Neural cell (in vitro differentiated cells): ENCODE results near the gene CYP4F22. TPM values are rescaled to one million over a fixed set of nuclear protein-coding genes. Genes with fewer than 3 reads are reported as not detected.

Experiments used
- H2AFZ ChIP-seq: fragments of 200-600, 300-800 bp; sonication (generic), shearing (Covaris generic); 2 replicates; pipeline ENCODE4 v1.6.0; 2014; ENCODE audit warnings: low read depth, mild to moderate bottlenecking, antibody characterized with exemption, low read length, moderate library complexity
- H3F3A ChIP-seq: fragments of 200-600 bp; shearing (Covaris generic); 2 replicates; pipeline ENCODE4 v1.6.1; 2016; ENCODE audit warnings: mild to moderate bottlenecking, moderate library complexity, mixed read lengths, antibody characterized with exemption, low read length; ENCODE audit not compliant: insufficient read depth, poor library complexity, severe bottlenecking
- H3K27ac ChIP-seq: fragments of 200-600, 300-800 bp; sonication (generic), shearing (Covaris generic); 2 replicates; pipeline ENCODE4 v1.5.1; 2014; ENCODE audit warnings: mild to moderate bottlenecking, low read length, moderate library complexity
- H3K27me3 ChIP-seq: fragments of 300-800, 200-600 bp; sonication (generic), shearing (Covaris generic); 2 replicates; pipeline ENCODE4 v1.6.0; 2014; ENCODE audit warnings: mild to moderate bottlenecking, low read depth, low read length, moderate library complexity; ENCODE audit not compliant: insufficient read depth
- H3K36me3 ChIP-seq: fragments of 300-800, 200-600 bp; sonication (generic), shearing (Covaris generic); 2 replicates; pipeline ENCODE4 v1.5.1; 2014; ENCODE audit warnings: mild to moderate bottlenecking, antibody characterized with exemption, low read length, moderate library complexity; ENCODE audit not compliant: insufficient read depth
- H3K4me2 ChIP-seq: fragments of 300-800, 200-600 bp; sonication (generic), shearing (Covaris generic); 2 replicates; pipeline ENCODE4 v1.6.0; 2014; ENCODE audit warnings: mild to moderate bottlenecking, low read length
- H3K4me3 ChIP-seq: fragments of 300-800, 200-600 bp; sonication (generic), shearing (Covaris generic); 2 replicates; pipeline ENCODE4 v1.5.1; 2014; ENCODE audit warnings: mild to moderate bottlenecking, low read length, moderate library complexity
- H3K79me2 ChIP-seq: fragments of 200-600 bp; shearing (Covaris generic); replicated peaks from 2 replicates; pipeline ENCODE4 v1.6.0; 2014; ENCODE audit warnings: mild to moderate bottlenecking, low read length, moderate library complexity; ENCODE audit not compliant: insufficient read depth
- H3K9ac ChIP-seq: fragments of 300-800, 200-600 bp; sonication (generic), shearing (Covaris generic); 2 replicates; pipeline ENCODE4 v1.6.1; 2016; ENCODE audit warnings: mild to moderate bottlenecking, low read length, mixed read lengths
- H3K9me2 ChIP-seq: fragments of 200-600 bp; shearing (Covaris generic); 2 replicates; pipeline ENCODE4 v1.6.1; 2016; ENCODE audit warnings: mild to moderate bottlenecking, low read length, mixed read lengths; ENCODE audit not compliant: insufficient read depth
- H3K9me3 ChIP-seq: fragments of 200-600, 300-800 bp; sonication (generic), shearing (Covaris generic); 2 replicates; pipeline ENCODE4 v1.6.1; 2016; ENCODE audit warnings: mild to moderate bottlenecking, mixed run types, low read length, moderate library complexity, mixed read lengths
- H4K20me1 ChIP-seq: fragments of 200-600 bp; shearing (Covaris generic); 2 replicates; pipeline ENCODE4 v1.6.1; 2016; ENCODE audit warnings: mild to moderate bottlenecking, mixed run types; ENCODE audit not compliant: insufficient read depth
- EP300 ChIP-seq: fragments of 450-650 bp; conservative IDR thresholded peaks from 2 replicates; pipeline ENCODE4 v1.6.1; 2014; ENCODE audit warnings: antibody characterized with exemption, mild to moderate bottlenecking, moderate library complexity; ENCODE audit not compliant: poor library complexity, severe bottlenecking
- EZH2 ChIP-seq: fragments of 200-600, 300-800 bp; shearing (Covaris generic), sonication (generic); IDR thresholded peaks from 2 replicates; pipeline ENCODE4 v1.6.1; 2014; ENCODE audit warnings: antibody characterized with exemption, low read length, borderline replicate concordance, mild to moderate bottlenecking; ENCODE audit not compliant: insufficient read depth, poor library complexity, severe bottlenecking
- MXI1 ChIP-seq: fragments of 450-650 bp; conservative IDR thresholded peaks from 2 replicates; pipeline ENCODE4 v1.6.1; 2014; ENCODE audit warnings: antibody characterized with exemption, mild to moderate bottlenecking; ENCODE audit not compliant: poor library complexity, severe bottlenecking
- POLR2AphosphoS5 ChIP-seq: IDR thresholded peaks from 2 replicates; pipeline ENCODE4 v1.6.1; 2012
- RAD21 ChIP-seq: fragments of 450-650 bp; conservative IDR thresholded peaks from 2 replicates; pipeline ENCODE4 v1.6.1; 2014; ENCODE audit warnings: antibody characterized with exemption, mild to moderate bottlenecking, moderate library complexity
- SMC3 ChIP-seq: fragments of 450-650 bp; conservative IDR thresholded peaks from 2 replicates; pipeline ENCODE4 v1.6.1; 2014; ENCODE audit warnings: antibody characterized with exemption, mild to moderate bottlenecking, moderate library complexity; ENCODE audit not compliant: poor library complexity
- TAF1 ChIP-seq: IDR thresholded peaks from 2 replicates; pipeline ENCODE4 v1.6.1; 2012; ENCODE audit warnings: low read depth
- polyA plus RNA-seq: library from polyadenylated mRNA; depleted of rRNA; stranded (reverse); fragments of >200 nt; gene quantifications from 2 replicates; pipeline ENCODE4 v1.2.3, GENCODE V29; 2014
- TF ChIP-seq, protein P1 (sequence below): fragments of 450-650 bp; IDR thresholded peaks from 2 replicates; pipeline ENCODE4 v1.5.1; 2014; ENCODE audit warnings: antibody characterized with exemption, mild to moderate bottlenecking, moderate library complexity; ENCODE audit not compliant: poor library complexity, severe bottlenecking
- TF ChIP-seq, protein P2 (sequence below): IDR thresholded peaks from 2 replicates; pipeline ENCODE4 v1.6.1; 2012; ENCODE audit warnings: borderline replicate concordance

The CYP4F22 gene
- polyA plus RNA-seq, 1 donor from 2014 or later, result not detected

- H3K4me3 ChIP-seq, result no peak overlapping the region
- H3K9me2 ChIP-seq, result no peaks in the 10 kb centered on the region
- H3K79me2 ChIP-seq, result no peaks in the 10 kb centered on the region
- no peaks in the 10 kb centered on the region for H3K27me3 ChIP-seq
- no peaks in the 10 kb centered on the region for H4K20me1 ChIP-seq
- H3K27ac ChIP-seq, result no peak overlapping the region
- H3K9me3 ChIP-seq, result no peaks in the 10 kb centered on the region
- no peak for TF ChIP-seq EZH2
- no peak for TF ChIP-seq TAF1
- no peak for TF ChIP-seq POLR2AphosphoS5
- TF ChIP-seq, protein P1, sequence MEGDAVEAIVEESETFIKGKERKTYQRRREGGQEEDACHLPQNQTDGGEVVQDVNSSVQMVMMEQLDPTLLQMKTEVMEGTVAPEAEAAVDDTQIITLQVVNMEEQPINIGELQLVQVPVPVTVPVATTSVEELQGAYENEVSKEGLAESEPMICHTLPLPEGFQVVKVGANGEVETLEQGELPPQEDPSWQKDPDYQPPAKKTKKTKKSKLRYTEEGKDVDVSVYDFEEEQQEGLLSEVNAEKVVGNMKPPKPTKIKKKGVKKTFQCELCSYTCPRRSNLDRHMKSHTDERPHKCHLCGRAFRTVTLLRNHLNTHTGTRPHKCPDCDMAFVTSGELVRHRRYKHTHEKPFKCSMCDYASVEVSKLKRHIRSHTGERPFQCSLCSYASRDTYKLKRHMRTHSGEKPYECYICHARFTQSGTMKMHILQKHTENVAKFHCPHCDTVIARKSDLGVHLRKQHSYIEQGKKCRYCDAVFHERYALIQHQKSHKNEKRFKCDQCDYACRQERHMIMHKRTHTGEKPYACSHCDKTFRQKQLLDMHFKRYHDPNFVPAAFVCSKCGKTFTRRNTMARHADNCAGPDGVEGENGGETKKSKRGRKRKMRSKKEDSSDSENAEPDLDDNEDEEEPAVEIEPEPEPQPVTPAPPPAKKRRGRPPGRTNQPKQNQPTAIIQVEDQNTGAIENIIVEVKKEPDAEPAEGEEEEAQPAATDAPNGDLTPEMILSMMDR, result no peak
- no peak for TF ChIP-seq EP300
- no peak for TF ChIP-seq SMC3
- TF ChIP-seq, protein P2, sequence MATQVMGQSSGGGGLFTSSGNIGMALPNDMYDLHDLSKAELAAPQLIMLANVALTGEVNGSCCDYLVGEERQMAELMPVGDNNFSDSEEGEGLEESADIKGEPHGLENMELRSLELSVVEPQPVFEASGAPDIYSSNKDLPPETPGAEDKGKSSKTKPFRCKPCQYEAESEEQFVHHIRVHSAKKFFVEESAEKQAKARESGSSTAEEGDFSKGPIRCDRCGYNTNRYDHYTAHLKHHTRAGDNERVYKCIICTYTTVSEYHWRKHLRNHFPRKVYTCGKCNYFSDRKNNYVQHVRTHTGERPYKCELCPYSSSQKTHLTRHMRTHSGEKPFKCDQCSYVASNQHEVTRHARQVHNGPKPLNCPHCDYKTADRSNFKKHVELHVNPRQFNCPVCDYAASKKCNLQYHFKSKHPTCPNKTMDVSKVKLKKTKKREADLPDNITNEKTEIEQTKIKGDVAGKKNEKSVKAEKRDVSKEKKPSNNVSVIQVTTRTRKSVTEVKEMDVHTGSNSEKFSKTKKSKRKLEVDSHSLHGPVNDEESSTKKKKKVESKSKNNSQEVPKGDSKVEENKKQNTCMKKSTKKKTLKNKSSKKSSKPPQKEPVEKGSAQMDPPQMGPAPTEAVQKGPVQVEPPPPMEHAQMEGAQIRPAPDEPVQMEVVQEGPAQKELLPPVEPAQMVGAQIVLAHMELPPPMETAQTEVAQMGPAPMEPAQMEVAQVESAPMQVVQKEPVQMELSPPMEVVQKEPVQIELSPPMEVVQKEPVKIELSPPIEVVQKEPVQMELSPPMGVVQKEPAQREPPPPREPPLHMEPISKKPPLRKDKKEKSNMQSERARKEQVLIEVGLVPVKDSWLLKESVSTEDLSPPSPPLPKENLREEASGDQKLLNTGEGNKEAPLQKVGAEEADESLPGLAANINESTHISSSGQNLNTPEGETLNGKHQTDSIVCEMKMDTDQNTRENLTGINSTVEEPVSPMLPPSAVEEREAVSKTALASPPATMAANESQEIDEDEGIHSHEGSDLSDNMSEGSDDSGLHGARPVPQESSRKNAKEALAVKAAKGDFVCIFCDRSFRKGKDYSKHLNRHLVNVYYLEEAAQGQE, result no peak
- no peak for TF ChIP-seq RAD21
- TF ChIP-seq MXI1, result no peak
- H3K4me2 ChIP-seq, result no peak overlapping the region
- H3F3A ChIP-seq, result no peaks in the 10 kb centered on the region
- no peak overlapping the region for H2AFZ ChIP-seq
- H3K36me3 ChIP-seq, result no peaks in the 10 kb centered on the region
- no peak overlapping the region for H3K9ac ChIP-seq
Measured at GRCh38 chr19:15519433-15519976, 11.2 kb downstream of the CYP4F22 start.

- no peaks in the 10 kb centered on the region for H3K9me3 ChIP-seq
- H3K9ac ChIP-seq, result no peak overlapping the region
- H3K79me2 ChIP-seq, result no peaks in the 10 kb centered on the region
- no peak overlapping the region for H2AFZ ChIP-seq
- H3K27me3 ChIP-seq, result no peaks in the 10 kb centered on the region
- H3K27ac ChIP-seq, result no peak overlapping the region
- H3K4me2 ChIP-seq, result no peak overlapping the region
- H4K20me1 ChIP-seq, result no peaks in the 10 kb centered on the region
- TF ChIP-seq EP300 (no peak), RAD21 (no peak), TAF1 (no peak), EZH2 (no peak), MXI1 (no peak), POLR2AphosphoS5 (no peak), SMC3 (no peak)
- TF ChIP-seq, protein P1, result no peak
- TF ChIP-seq, protein P2, result no peak
- no peaks in the 10 kb centered on the region for H3F3A ChIP-seq
- H3K9me2 ChIP-seq, result no peaks in the 10 kb centered on the region
- no peak overlapping the region for H3K4me3 ChIP-seq
- H3K36me3 ChIP-seq, result no peaks in the 10 kb centered on the region
Measured at GRCh38 chr19:15524781-15525180, 16.5 kb downstream of the CYP4F22 start.
